Breast epithelium (tissue), 4 donors: ENCODE data around the gene CDH18. TPM values are rescaled to one million over a fixed set of nuclear protein-coding genes. Genes with fewer than 3 reads are reported as not detected.

ENCODE experiments used
- DNase-seq, 2 donors: peaks; one replicate each; pipeline ENCODE4 v3.0.0-alpha.2; 2019; ENCODE audit warnings: low spot score in 2 of 2
- H3K27ac ChIP-seq, 2 donors: fragments of 200-600 bp; sonication (generic) in 1 of 2; one replicate each; pipeline ENCODE4 v1.5.1; 2016 to 2019; ENCODE audit warnings: mild to moderate bottlenecking in 1 of 2
- H3K27me3 ChIP-seq, 2 donors: fragments of 200-600 bp; sonication (generic) in 1 of 2; one replicate each; pipeline versions ENCODE4 v1.5.1 to v1.6.0; 2017 to 2019; ENCODE audit warnings: control low read depth in 1 of 2, mild to moderate bottlenecking in 1 of 2
- H3K36me3 ChIP-seq: fragments of 200-600 bp; one replicate; pipeline ENCODE4 v1.5.1; 2019
- H3K4me1 ChIP-seq, 2 donors: fragments of 200-600 bp; sonication (generic); one replicate each; pipeline ENCODE4 v1.5.1; 2016 to 2019; ENCODE audit warnings: control low read depth in 1 of 2
- H3K4me3 ChIP-seq, 3 donors: fragments of 200-600 bp; sonication (generic); 1 replicate in 2 of 3; 2 replicates in 1 of 3; pipeline ENCODE4 v1.5.1; 2016 to 2019; ENCODE audit warnings: mild to moderate bottlenecking in 3 of 3, moderate library complexity in 2 of 3
- H3K9me3 ChIP-seq, 2 donors: fragments of 200-600 bp; sonication (generic) in 1 of 2; one replicate each; pipeline ENCODE4 v1.5.1; 2016 to 2019; ENCODE audit warnings: control low read depth in 1 of 2
- CTCF ChIP-seq, 3 donors: fragments of 450-650 bp; IDR thresholded peaks; one replicate each; pipeline ENCODE4 v1.5.1; 2016 to 2017; ENCODE audit warnings: antibody characterized with exemption in 3 of 3, mild to moderate bottlenecking in 3 of 3, moderate library complexity in 3 of 3
- POLR2A ChIP-seq: fragments of 450-650 bp; IDR thresholded peaks from one replicate; pipeline ENCODE4 v1.6.1; 2016; ENCODE audit warnings: antibody characterized with exemption, mild to moderate bottlenecking, moderate library complexity
- POLR2AphosphoS5 ChIP-seq, 3 donors: sonication (generic); formaldehyde crosslinking; IDR thresholded peaks; one replicate each; pipeline ENCODE4 v1.6.1; 2017; ENCODE audit warnings: antibody characterized with exemption in 3 of 3
- intact Hi-C: fragments of 100-400 bp; cut with DNase I; formaldehyde crosslinking; loops from one replicate; pipeline ENCODE4 v1.15.1; 2023; ENCODE audit warnings: low total_unique reads
- total RNA-seq, 3 donors: library from RNA; depleted of rRNA; stranded (reverse); fragments of >200 nt; gene quantifications; one replicate each; pipeline ENCODE4 v1.1.0, GENCODE V29; 2016

CDH18 gene
- total RNA-seq, 3 donors from 2014 or later, result not detected

- Histone ChIP-seq H3K36me3 (no peaks in the 10 kb centered on the region), H3K27me3 (no peaks in the 10 kb centered on the region), H3K27ac (no peak overlapping the region), H3K4me1 (no peaks in the 10 kb centered on the region), H3K9me3 (no peaks in the 10 kb centered on the region), H3K4me3 (no peak overlapping the region)
- intact Hi-C loops, result loop anchor here (2.0 kb wide), 1 partner anchor 28 kb away; no protein-coding TSS in a partner anchor
- TF ChIP-seq POLR2AphosphoS5 (IDR thresholded peaks at IDR 0.05) (no peak), POLR2A (no peak), CTCF (IDR thresholded peaks at IDR 0.05) (no peak)
- no peak for DNase-seq
Measured at GRCh38 chr5:20000416-20000815, 12.4 kb upstream of the CDH18 start.

GRCh38 chr5:19988457-19988856 lies 457 bp upstream of the CDH18 start:
- TF ChIP-seq CTCF (IDR thresholded peaks at IDR 0.05), result no peak
- no peak for TF ChIP-seq POLR2A
- no peak for TF ChIP-seq POLR2AphosphoS5 (IDR thresholded peaks at IDR 0.05)
- intact Hi-C loops, result no loop called here
- DNase-seq, result no peak

GRCh38 chr5:19986806-19987205 lies 1.2 kb downstream of the CDH18 start:
- TF ChIP-seq POLR2AphosphoS5 (IDR thresholded peaks at IDR 0.05), result no peak
- TF ChIP-seq POLR2A, result no peak
- no peak for TF ChIP-seq CTCF (IDR thresholded peaks at IDR 0.05)

More at GRCh38 chr5:19988457-19988856, 457 bp upstream of the CDH18 start:
- Histone ChIP-seq H3K4me3 (peak overlapping the region in 2 of 3 donors; percentile 2 to 55), H3K27me3 (no peaks in the 10 kb centered on the region), H3K36me3 (no peaks in the 10 kb centered on the region), H3K27ac (no peak overlapping the region), H3K4me1 (no peaks in the 10 kb centered on the region), H3K9me3 (no peaks in the 10 kb centered on the region)

GRCh38 chr5:19986031-19986619 lies 1.9 kb downstream of the CDH18 start:
- H3K9me3 ChIP-seq, result no peaks in the 10 kb centered on the region
- H3K4me3 ChIP-seq, result no peak overlapping the region
- DNase-seq, result no peak
- H3K36me3 ChIP-seq, result no peaks in the 10 kb centered on the region
- intact Hi-C loops, result no loop called here
- H3K27me3 ChIP-seq, result no peaks in the 10 kb centered on the region
- H3K4me1 ChIP-seq, result no peaks in the 10 kb centered on the region
- no peak overlapping the region for H3K27ac ChIP-seq
- no peak for TF ChIP-seq CTCF (IDR thresholded peaks at IDR 0.05)
- no peak for TF ChIP-seq POLR2A
- no peak for TF ChIP-seq POLR2AphosphoS5 (IDR thresholded peaks at IDR 0.05)

More at GRCh38 chr5:19986806-19987205, 1.2 kb downstream of the CDH18 start:
- intact Hi-C loops, result no loop called here
- no peaks in the 10 kb centered on the region for H3K9me3 ChIP-seq
- H3K27me3 ChIP-seq, result no peaks in the 10 kb centered on the region
- H3K36me3 ChIP-seq, result no peaks in the 10 kb centered on the region
- DNase-seq, result no peak
- H3K27ac ChIP-seq, result no peak overlapping the region
- no peaks in the 10 kb centered on the region for H3K4me1 ChIP-seq
- no peak overlapping the region for H3K4me3 ChIP-seq

GRCh38 chr5:19978476-19978875 lies 9.5 kb downstream of the CDH18 start:
- intact Hi-C loops, result no loop called here
- TF ChIP-seq POLR2A (no peak), CTCF (IDR thresholded peaks at IDR 0.05) (no peak), POLR2AphosphoS5 (IDR thresholded peaks at IDR 0.05) (no peak)
- Histone ChIP-seq H3K4me1 (no peaks in the 10 kb centered on the region), H3K27ac (no peak overlapping the region), H3K27me3 (no peaks in the 10 kb centered on the region), H3K9me3 (no peaks in the 10 kb centered on the region), H3K4me3 (no peak overlapping the region), H3K36me3 (no peaks in the 10 kb centered on the region)
- no peak for DNase-seq
